SU-DHL-6 (cell line): ENCODE results near the gene BMERB1.

Experiments used
- CTCF ChIP-seq: fragments of 200-600 bp; sonication (generic); IDR thresholded peaks from one replicate; pipeline ENCODE4 v1.5.1; 2017; ENCODE audit warnings: antibody characterized with exemption, mild to moderate bottlenecking, low read length, moderate library complexity; ENCODE audit not compliant: insufficient read depth, poor library complexity, severe bottlenecking
- EZH2phosphoT487 ChIP-seq: fragments of 200-600 bp; sonication (generic), shearing (Covaris generic); conservative IDR thresholded peaks from 2 replicates; pipeline ENCODE4 v1.6.1; 2018; ENCODE audit warnings: mild to moderate bottlenecking, antibody characterized with exemption, low read length, moderate library complexity, mixed read lengths

DNA sequence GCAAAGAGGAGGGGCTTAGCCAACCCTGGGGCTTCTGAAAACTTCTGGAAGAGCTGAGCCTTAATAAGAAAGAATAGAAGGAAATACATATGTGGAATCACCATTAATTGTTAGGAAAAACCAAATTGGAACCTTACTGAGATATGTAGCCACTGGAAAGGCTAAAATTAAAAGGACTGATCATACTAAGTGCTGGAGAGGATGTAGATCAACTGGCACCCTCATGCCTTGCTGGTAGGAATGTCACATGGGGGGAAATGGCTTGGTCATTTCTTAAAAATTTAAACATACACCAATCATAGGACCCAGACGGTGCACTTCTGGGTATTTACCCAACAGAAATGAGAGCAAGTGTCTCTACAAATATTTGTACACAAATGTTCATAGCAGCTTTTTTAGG lies 11.1 kb downstream of the BMERB1 start:
- TF ChIP-seq CTCF (no peak), EZH2phosphoT487 (no peak)
